Putamen (tissue), 1 donor: ENCODE measurements around the gene HS3ST5.

Experiments
- DNase-seq: peaks from one replicate; pipeline ENCODE4 v3.0.0-alpha.2; 2016; ENCODE audit warnings: low spot score

HS3ST5 gene

GRCh38 chr6:114342826-114343781, at the start of gene HS3ST5:
TSS of gene HS3ST5 (minus strand) at chr6:114343023. CDS start at chr6:114062845, 280,178 bp downstream.
- DNase-seq = peak; percentile 85

- DNase-seq = no peak
These were observed 47.4 kb upstream of the HS3ST5 start for GRCh38 chr6:114390176-114390575.

- DNase-seq = no peak
These were observed 46.3 kb upstream of the HS3ST5 start for GRCh38 chr6:114389111-114389510.

DNA sequence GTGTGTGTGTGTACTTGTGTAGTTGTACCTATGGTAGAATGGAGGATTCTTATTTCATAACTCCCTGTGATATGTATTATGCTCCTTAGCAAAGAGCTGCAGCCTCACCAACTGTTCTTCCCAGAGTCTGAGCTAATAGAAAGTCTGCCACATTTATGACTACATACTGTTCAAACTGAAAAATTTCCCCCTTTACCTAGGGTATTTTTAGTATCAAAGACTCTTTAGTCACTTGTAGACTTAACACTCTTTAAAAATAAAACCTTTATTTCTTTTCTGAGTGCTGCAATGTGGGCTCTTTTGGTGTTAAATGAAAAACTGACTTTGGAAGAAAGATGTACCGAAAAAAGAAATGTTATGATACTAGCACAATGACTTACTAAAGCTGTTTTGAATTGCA, 39.6 kb upstream of the HS3ST5 start:
- peak; percentile 19 for DNase-seq

GRCh38 chr6:114377881-114378280, 35.1 kb upstream of the HS3ST5 start:
- DNase-seq = no peak

DNA sequence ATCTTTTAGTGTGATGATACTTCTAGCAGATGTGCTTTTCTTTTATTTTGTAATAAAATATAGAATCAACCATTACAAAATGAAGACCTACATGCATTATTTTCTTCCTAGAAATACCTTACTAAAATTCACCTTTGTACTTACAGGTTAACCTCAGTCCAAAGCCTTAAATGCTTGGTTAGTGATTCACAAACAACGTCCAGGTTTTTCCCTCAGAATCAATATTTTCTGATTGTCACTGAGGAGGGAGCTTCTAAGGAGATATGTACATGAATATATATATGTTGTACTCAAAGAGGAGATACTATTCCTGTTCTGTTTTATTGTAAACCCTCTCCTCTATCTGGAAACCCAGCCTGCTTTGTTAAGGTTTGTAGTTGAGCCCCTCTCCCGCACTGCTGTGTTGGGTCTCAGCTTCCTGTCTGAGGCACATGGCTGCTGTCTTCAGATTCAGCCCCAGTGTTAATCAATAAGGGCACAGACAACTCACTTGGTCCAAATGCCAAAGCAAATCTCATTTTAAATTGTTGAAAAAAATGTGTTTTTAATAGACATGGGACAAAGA, 33.9 kb upstream of the HS3ST5 start:
- DNase-seq = no peak

GRCh38 chr6:114375541-114376192, 32.8 kb upstream of the HS3ST5 start:
- DNase-seq = peak; percentile 8

GRCh38 chr6:114367315-114367961, 24.6 kb upstream of the HS3ST5 start:
- no peak for DNase-seq

GRCh38 chr6:114366899-114367298, 24.1 kb upstream of the HS3ST5 start:
- DNase-seq = no peak

DNA sequence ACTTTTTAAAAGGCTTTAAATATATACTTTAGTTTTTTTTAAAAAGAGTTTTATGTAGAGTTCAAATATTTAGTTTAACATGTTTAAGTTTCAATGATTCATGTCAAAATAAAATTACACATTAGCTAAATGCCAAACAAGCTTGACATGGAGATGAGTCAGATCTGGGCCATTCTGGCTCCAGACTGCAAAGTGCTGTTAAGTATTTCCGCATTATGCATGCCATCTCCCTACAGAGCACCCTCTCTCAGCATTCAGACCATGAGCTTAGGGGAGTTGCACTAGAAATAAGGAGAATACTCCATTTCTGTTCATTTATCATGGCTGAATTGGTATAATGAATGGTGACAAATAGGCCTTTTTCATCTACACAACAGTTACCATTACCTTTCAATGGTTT, 21.5 kb upstream of the HS3ST5 start:
- DNase-seq = no peak

DNA sequence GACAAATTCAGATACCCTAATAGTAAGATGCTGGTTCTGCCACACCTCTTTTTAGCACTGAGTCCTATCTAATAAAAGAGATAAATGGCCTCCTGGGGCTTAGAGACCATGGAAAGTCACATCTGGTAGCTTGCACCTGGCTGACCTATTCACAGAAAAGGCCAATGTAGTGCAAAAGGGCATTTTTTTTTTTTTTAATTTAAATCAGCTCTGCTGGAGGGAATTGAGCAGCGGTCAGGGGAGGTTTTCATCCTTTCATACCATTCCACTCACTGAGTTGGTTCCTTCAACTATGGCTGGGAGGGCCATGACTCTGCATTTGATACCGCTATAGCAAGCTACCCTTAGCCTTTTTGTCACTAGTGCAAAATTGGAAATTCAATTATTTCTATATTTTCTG, 20.1 kb upstream of the HS3ST5 start:
- DNase-seq = no peak

GRCh38 chr6:114362396-114362795, 19.6 kb upstream of the HS3ST5 start:
- no peak for DNase-seq

DNA sequence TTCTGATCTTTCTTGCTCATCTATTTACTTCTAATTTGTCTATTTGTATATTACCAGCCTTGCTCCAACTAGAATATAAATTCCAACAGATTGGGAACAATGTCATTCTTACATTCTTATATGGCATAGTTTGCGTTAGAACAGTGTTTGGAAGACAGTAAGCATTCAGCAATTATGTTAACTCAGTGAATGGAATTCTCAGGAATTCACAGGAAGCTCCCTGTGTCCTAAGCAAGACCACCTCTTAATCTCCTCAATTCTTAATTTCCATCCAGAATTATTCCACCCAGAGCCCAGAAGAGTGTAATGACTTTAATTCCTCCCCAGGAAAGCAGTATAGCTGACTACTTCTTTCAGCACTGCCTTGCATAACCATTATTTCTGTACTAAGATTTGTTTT, 18.2 kb upstream of the HS3ST5 start:
- DNase-seq = no peak

- DNase-seq = no peak
These were observed 12.5 kb upstream of the HS3ST5 start for GRCh38 chr6:114355300-114355699.

- DNase-seq = no peak
These were observed 11.7 kb upstream of the HS3ST5 start for GRCh38 chr6:114354482-114354881.

- DNase-seq = no peak
These were observed 3.6 kb upstream of the HS3ST5 start for GRCh38 chr6:114346451-114346850.

DNA sequence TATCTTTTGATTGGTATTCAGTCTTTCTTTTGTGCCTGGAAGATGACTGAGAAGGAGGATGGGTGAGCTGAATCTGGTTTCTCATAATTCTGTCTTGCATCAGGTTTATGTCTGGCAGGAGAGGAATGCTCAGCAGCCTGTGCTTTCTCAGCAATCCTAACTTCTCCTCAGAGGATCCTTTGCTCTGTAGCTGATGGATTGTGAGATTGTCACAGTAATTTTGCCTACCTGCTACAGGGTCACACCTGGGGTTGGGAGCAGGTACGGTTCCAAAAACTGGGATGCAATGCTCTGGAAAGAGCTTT, 2.1 kb upstream of the HS3ST5 start:
- no peak for DNase-seq

DNA sequence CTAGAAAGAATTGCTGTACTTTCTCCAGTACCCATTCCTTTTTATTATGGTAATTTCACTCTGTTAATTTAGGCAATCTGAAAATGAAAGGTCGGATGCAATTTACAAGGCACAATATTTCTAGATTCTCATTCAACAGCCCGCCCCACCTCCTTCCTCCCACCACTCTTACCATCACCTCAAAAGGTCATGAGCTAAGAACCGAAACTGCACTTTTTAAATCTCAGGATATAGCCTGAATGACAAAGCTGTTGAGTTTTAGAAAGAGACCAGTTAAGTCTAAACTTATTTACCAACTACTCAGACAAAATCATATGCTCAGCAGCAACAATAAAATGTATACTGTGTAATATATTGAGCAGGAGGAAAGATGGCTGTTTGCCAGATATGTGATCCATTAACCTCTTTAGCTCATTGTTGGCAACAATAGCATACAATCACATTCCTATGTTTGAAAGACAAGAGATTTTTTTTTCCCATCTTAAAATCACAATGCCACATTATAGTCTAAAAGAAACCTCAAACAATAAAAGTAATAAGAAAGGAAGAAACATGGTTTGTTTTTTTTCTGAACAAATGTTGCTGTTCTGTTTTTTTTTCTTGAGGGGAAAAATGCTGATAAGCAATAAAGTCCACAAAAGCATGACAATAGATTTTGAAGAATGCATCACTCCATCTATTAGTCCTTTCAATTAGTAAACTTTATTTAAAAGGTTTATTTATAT, 1.6 kb upstream of the HS3ST5 start:
- peak; percentile 17 for DNase-seq

GRCh38 chr6:114343782-114344144, 940 bp upstream of the HS3ST5 start:
- no peak for DNase-seq

- DNase-seq = peak; percentile 65
These were observed 567 bp downstream of the HS3ST5 start for GRCh38 chr6:114342086-114342825.

- DNase-seq = no peak
These were observed 3.1 kb downstream of the HS3ST5 start for GRCh38 chr6:114339706-114340105.
